GM21528 (cell line): ENCODE results near the gene ZNF526.

Experiments
- ATAC-seq: cut with Tn5 transposase; IDR thresholded peaks from one replicate; pipeline ENCODE4 v1.9.1; 2021; ENCODE audit warnings: mild to moderate bottlenecking, moderate library complexity; ENCODE audit not compliant: unreplicated experiment, low FRiP score

Gene ZNF526

GRCh38 chr19:42244347-42245220, 24.5 kb downstream of the ZNF526 start:
- peak; percentile 34 for ATAC-seq

- ATAC-seq, result no peak
These were observed 25.1 kb downstream of the ZNF526 start for GRCh38 chr19:42245231-42245630.

GRCh38 chr19:42246143-42246921, 26.2 kb downstream of the ZNF526 start:
- ATAC-seq, result no peak

- ATAC-seq, result no peak
These were observed 27.0 kb downstream of the ZNF526 start for GRCh38 chr19:42246922-42247639.

GRCh38 chr19:42247640-42248199, 27.6 kb downstream of the ZNF526 start:
- no peak for ATAC-seq

DNA sequence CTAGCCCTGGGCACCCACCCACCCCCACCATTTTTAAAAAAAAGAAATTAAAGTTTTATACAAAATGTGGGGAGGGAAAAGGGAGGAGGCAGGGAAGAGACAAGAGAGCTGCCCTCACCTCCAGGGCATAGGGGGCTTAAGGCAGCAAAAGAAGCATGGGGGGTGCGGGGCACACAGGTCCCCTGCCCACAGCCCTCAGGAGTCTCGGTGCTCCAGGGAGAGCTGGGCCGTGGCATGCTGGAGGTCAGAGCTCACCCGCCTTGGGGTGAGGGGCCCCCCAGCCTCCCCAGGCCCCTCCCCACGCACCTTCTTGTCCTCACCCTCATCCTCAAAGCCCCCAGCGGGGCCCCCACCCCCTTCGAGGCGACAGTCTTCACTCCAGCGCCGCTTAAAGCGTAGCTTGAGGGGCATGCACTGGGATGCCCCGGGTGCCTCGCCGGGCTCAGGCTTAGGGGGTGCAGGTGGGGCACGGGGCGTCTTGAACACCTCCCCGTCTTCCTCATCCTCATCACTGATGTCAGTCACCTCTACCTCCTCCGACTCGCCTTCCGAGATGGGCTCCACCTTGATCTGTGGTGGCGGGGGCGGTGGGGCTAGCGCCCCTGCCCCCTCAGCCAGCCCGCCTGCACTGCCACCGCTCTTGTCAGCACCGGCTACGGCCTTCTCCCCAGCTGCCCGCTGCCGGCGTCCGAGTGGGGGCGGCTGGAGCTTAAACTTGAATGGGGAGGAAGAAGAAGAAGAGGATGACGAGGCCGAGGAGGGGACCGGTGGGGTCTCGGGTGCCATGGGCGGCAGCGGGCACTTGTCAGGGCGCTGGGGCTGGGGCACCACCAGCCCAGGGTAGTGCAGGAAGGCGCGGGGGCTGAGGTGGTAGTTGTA, 28.4 kb downstream of the ZNF526 start:
- ATAC-seq, result no peak

- no peak for ATAC-seq
These were observed 29.1 kb downstream of the ZNF526 start for GRCh38 chr19:42249149-42249750.

DNA sequence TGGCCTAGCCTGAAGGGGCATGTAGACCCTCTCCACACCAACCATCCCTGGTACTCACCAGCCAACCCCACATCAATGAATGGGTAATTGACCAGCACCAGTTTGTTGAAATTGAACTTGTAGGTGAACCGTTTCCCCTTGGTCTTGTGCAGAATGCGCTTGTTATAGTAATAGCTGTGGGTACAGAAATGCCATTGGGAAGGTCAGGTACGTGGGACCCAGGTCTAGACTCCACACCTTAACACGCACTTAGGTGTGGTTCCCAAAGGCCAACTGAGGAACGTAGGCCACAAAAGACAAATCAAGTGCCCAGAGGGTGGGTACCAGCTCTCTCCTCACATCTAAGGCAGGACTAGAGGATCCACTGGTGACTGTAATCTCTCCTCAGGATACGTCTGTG, 29.7 kb downstream of the ZNF526 start:
- no peak for ATAC-seq

DNA sequence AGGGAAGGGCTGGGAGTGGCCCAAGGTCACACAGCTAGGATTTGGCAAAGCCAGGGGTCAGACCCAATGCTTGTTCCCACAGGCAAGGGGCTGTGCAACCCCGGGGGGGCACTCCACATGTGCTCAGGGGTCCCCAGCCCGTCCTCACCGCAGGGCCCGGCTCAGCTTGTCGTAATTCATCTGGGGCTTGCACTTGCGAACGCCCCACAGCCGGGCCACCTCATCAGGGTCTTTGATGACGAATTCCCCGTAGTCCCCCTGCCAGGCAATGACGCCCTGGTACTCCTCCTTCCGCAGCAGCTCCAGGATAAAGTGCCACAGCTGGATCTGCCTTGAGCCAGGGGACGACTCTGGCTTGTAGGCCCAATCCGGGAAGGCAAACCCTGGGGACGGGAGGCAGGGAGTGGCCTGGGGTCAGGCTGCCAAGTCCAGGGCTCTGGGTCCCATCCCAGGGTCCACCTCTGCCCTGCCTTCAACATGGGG, 30.1 kb downstream of the ZNF526 start:
- no peak for ATAC-seq

GRCh38 chr19:42250666-42251531, 30.8 kb downstream of the ZNF526 start:
- ATAC-seq, result no peak

DNA sequence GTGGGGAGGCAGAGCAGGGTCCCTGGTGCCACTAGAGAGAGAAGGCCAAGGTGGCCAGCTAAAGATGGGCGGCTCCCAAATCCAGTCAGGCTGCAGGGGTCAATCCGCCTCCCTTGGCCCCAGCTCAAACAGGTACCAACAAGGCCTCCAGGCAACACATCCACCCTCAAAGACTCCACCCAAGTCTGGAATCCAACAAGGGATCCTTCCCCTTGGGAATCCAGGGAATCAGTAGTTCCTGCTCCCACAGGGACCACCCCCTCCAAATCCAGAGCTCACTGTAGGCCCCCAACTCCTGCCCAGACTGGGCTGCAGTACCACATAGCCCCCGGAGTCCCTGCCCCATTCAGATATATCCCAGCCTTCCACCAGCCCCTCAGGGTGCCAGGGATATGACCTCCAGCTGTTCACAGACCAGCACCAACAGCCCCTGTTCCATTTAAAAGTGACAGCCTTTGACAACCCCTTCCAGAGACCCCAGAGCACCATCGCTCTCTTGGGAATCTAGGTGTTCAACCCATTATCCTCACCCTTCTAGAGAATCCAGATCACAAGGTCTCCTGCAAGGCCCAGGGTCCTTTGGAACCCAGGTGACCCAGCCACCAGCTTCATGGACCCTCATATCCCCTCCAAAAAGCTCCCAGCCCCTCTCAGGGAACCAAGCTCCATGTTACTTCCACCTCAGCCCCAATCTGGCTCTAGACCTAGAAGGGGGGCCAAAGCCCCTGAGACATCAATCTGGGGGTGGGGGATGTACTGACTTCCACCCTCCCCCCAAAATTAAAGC, 31.7 kb downstream of the ZNF526 start:
- no peak for ATAC-seq

- ATAC-seq, result no peak
These were observed 32.5 kb downstream of the ZNF526 start for GRCh38 chr19:42252365-42253244.

DNA sequence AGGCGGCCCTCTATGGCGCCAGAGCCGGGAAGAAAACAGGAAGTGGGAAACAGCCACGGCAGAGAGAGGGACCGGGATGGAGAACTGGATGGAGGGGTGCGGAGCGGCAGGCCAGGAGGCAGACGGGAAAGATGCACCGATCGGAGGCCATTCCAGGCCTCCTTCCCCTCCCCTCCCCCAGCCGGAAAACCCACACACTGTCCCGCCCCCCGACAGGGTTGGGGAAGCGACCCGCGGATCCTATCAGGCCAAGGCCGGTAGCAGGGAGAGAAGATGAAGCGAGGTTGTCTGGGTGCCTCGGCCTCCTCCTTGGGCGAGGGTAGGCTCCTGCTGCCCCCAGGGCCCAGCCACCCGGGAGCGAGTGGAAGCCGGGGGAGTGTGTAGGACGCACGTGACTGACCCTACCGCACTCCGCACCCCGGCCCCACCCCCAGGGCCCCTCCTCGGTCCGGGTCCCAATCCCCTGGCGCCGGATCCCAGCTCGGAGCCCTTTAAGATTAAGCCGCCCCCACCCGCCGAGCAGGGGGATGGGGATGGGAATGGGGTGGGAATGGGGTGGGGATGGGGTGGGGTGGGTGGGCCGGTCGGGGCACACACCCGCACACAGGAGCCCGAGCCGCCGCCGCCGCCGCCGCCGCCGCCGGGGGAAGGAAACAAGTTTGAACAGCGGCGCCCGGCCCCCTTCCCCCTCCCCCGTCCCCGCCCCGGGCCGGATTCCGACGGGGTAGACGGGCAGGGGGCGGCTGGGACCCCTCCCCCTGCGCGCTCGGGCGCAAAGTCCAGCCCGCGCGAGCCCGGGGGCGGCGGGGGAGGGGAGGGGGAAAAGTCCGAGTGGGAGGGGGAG, 33.4 kb downstream of the ZNF526 start:
- no peak for ATAC-seq

DNA sequence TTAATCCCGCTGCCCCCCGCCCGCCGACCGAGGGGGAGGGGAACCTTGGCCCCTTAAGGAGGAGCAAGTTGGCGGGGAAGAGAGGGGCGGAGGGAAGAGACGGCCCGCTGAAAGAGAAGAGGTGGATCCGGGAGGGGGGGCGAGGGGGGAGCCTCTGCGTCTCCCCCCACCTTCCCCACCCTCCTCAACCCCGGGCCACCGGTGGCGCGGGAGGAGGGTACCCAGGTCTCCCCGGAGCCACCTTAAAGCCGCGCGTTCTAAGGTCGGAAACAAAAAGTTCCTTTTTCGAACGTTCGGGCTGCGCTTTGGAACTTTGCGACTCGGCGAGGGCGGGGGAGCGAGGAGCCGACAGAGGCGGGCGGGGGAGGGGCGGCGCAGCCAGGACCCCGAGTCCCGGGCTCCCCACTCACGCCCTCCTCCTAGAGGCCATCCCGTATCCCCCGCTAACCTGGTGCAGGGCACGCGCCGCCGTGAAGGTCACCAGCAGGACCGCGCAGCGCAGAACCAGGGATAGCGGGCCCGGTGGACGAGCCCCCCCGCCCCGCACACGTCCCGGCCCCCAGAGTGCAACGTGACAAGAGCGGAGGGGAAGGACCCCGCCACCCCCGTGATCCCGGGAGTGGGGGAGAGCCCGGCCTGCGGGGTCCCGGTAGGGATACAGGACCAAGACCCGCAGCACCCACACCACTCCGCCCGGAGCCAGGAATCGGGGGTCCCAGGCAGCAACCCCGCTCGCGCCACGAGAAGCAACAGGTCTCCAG, 34.2 kb downstream of the ZNF526 start:
- ATAC-seq, result peak; percentile 25
